DND-41 (cell line): ENCODE results near the gene HGS.

ENCODE experiments used
- ATAC-seq: fragments of 200-7000 bp; cut with Tn5 transposase; 3 replicates; pipeline ENCODE4 v1.9.1; 2021; ENCODE audit warnings: low read depth; ENCODE audit not compliant: insufficient read depth
- DNase-seq: peaks from one replicate; pipeline ENCODE4 v3.0.0-alpha.2; 2020
- H2AFZ ChIP-seq: 2 replicates; pipeline ENCODE4 v1.6.0; 2012; ENCODE audit warnings: low read depth, low read length
- H3K27ac ChIP-seq: 2 replicates; pipeline ENCODE4 v1.5.1; 2012; ENCODE audit warnings: low read length, inconsistent platforms
- H3K27me3 ChIP-seq: fragments of 200-600 bp; sonication (generic); 2 replicates; pipeline ENCODE4 v1.6.0; 2012; ENCODE audit warnings: low read length, mild to moderate bottlenecking, inconsistent platforms; ENCODE audit not compliant: insufficient read depth, poor library complexity
- H3K36me3 ChIP-seq: 2 replicates; pipeline ENCODE4 v1.5.1; 2012; ENCODE audit warnings: low read length, inconsistent platforms; ENCODE audit not compliant: insufficient read depth
- H3K4me1 ChIP-seq: 2 replicates; pipeline ENCODE4 v1.5.1; 2012; ENCODE audit warnings: mild to moderate bottlenecking, low read length; ENCODE audit not compliant: insufficient read depth
- H3K4me2 ChIP-seq: 2 replicates; pipeline ENCODE4 v1.6.0; 2012; ENCODE audit warnings: mild to moderate bottlenecking, moderate library complexity, low read length, inconsistent platforms; ENCODE audit not compliant: insufficient read depth
- H3K4me3 ChIP-seq, 2 experiments: fragments of 200-600 bp in 1 of 2; shearing (Covaris generic) in 1 of 2; 2 replicates each; pipeline ENCODE4 v1.5.1; 2012 to 2016; ENCODE audit warnings: inconsistent platforms in 2 of 2, low read length in 2 of 2, mild to moderate bottlenecking in 2 of 2, low read depth in 1 of 2, moderate library complexity in 1 of 2
- H3K79me2 ChIP-seq: 2 replicates; pipeline ENCODE4 v1.6.0; 2012; ENCODE audit warnings: low read length, inconsistent platforms; ENCODE audit not compliant: insufficient read depth
- H3K9ac ChIP-seq: 2 replicates; pipeline ENCODE4 v1.6.0; 2012; ENCODE audit warnings: low read depth, mild to moderate bottlenecking, inconsistent platforms, low read length, moderate library complexity
- H3K9me3 ChIP-seq: 2 replicates; pipeline ENCODE4 v1.5.1; 2012; ENCODE audit warnings: low read length, moderate library complexity, mild to moderate bottlenecking, inconsistent platforms; ENCODE audit not compliant: insufficient read depth, severe bottlenecking
- H4K20me1 ChIP-seq: 2 replicates; pipeline ENCODE4 v1.6.0; 2012; ENCODE audit warnings: low read length; ENCODE audit not compliant: insufficient read depth
- EZH2 ChIP-seq: IDR thresholded peaks from 3 replicates; pipeline ENCODE4 v1.6.1; 2012; ENCODE audit warnings: borderline replicate concordance, low read depth, mild to moderate bottlenecking, moderate library complexity, low read length, inconsistent platforms; ENCODE audit not compliant: severe bottlenecking
- TF ChIP-seq, protein P1 (sequence below): IDR thresholded peaks from 2 replicates; pipeline ENCODE4 v1.5.1; 2012; ENCODE audit warnings: borderline replicate concordance, low read length, moderate library complexity, mild to moderate bottlenecking; ENCODE audit not compliant: poor library complexity, severe bottlenecking; ENCODE audit errors: extremely low read depth

HGS gene

DNA sequence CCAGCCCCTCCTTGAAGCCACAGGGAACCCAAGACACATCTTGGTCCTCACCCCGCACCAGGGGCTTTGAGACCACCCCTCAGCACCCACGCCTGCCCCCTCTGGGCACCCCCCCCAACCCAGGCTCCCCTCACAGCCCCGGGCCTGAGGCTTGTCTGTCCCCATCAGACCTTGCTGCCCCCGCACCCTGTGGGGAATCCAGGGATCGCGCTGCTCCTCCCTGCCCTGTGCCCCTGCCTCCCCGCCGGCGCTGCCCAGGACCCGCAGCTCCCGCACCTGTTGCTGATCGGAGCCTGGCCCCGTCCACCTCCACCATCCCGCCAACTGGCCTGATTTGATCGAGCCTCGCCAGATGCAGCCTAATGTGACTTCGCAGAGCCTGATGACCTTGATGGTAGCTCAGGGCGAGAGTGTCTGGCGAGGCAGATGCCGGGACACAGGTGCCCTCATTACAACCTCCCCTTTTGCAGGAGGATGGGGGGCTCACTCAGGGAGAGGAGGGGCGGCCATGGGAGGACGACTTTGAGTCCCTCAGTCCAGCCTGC is 57.3 kb downstream of the HGS start:
- Histone ChIP-seq H3K4me2 (no peak overlapping the region), H3K4me1 (no peaks in the 10 kb centered on the region), H3K27me3 (no peaks in the 10 kb centered on the region), H3K36me3 (no peaks in the 10 kb centered on the region), H2AFZ (no peak overlapping the region), H4K20me1 (peaks cover 5% of the 10 kb centered on the region; the same call in 1 of the 2 replicates), H3K27ac (no peak overlapping the region), H3K9me3 (no peaks in the 10 kb centered on the region), H3K4me3 (no peak overlapping the region), H3K9ac (no peak overlapping the region), H3K79me2 (no peaks in the 10 kb centered on the region)
- ATAC-seq (peak; percentile 22; the same call in 2 of the 3 replicates), DNase-seq (no peak)
- TF ChIP-seq, protein P1, sequence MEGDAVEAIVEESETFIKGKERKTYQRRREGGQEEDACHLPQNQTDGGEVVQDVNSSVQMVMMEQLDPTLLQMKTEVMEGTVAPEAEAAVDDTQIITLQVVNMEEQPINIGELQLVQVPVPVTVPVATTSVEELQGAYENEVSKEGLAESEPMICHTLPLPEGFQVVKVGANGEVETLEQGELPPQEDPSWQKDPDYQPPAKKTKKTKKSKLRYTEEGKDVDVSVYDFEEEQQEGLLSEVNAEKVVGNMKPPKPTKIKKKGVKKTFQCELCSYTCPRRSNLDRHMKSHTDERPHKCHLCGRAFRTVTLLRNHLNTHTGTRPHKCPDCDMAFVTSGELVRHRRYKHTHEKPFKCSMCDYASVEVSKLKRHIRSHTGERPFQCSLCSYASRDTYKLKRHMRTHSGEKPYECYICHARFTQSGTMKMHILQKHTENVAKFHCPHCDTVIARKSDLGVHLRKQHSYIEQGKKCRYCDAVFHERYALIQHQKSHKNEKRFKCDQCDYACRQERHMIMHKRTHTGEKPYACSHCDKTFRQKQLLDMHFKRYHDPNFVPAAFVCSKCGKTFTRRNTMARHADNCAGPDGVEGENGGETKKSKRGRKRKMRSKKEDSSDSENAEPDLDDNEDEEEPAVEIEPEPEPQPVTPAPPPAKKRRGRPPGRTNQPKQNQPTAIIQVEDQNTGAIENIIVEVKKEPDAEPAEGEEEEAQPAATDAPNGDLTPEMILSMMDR = no peak
- no peak for TF ChIP-seq EZH2

DNA sequence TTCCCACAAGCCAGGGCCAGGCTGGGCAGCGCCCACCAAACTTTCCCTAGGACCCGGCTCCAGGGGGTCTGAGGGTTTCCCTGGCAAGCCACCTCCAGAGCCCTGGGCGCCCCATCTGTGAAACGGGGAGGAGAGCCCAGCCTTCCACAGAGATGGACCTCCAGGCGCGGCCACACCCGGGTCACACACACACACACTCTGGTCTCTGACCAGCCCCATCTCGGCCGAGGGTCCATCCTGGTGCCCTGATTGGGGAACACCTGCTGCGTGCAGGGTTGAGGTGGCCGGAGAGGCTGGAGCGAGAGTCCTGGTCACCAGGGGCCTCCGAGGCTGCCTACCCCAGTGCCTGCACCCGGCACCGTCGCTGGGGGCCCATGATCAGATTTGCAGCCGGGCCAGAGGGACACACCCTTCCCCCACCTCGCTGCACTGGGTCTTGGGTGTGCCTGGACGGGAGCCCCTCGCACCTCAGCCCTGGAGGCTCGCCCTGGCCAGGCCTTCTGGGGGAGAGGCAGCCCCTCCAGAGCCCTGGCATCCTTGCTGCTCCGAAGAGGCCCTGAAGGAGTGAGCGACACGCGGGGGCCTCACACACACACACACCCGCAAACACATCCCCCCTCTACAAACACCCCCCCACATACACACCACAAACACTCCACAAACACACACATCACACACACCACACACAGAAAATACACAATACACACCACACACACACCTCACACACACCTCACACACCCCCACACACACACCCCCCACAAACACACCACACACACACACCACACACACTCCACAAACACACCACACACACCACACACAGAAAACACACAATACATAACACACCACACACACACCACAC is 58.0 kb downstream of the HGS start:
- DNase-seq = no peak
- Histone ChIP-seq H2AFZ (no peak overlapping the region), H3K4me1 (no peaks in the 10 kb centered on the region), H3K27me3 (no peaks in the 10 kb centered on the region), H3K9ac (no peak overlapping the region), H4K20me1 (peaks cover 5% of the 10 kb centered on the region; the same call in 1 of the 2 replicates), H3K27ac (no peak overlapping the region), H3K36me3 (no peaks in the 10 kb centered on the region), H3K4me2 (no peak overlapping the region), H3K4me3 (no peak overlapping the region), H3K79me2 (no peaks in the 10 kb centered on the region), H3K9me3 (no peaks in the 10 kb centered on the region)
- peak; percentile 45 for ATAC-seq
- TF ChIP-seq, protein P1 = no peak
- TF ChIP-seq EZH2 = no peak
